Kasumi-1 (cell line): ENCODE data around the gene DIPK1A.

Source experiments
- DNase-seq, 2 experiments: peaks; one replicate each; lab custom pipeline; 2025; lab: John Stamatoyannopoulos, UW

The DIPK1A gene

GRCh38 chr1:92953491-92953890 lies 7.8 kb downstream of the DIPK1A start:
- peak in 1 of 2 experiments; percentile 20 for DNase-seq

GRCh38 chr1:92952714-92953113 lies 8.5 kb downstream of the DIPK1A start:
- no peak for DNase-seq

GRCh38 chr1:92951141-92951582 lies 10.1 kb downstream of the DIPK1A start:
- no peak for DNase-seq

GRCh38 chr1:92949937-92950817 lies 11.1 kb downstream of the DIPK1A start:
- no peak for DNase-seq

GRCh38 chr1:92948071-92948470 lies 13.2 kb downstream of the DIPK1A start:
- no peak for DNase-seq

- no peak for DNase-seq
Measured at GRCh38 chr1:92945748-92946270, 15.5 kb downstream of the DIPK1A start.

GRCh38 chr1:92944901-92945747 lies 16.1 kb downstream of the DIPK1A start:
- no peak for DNase-seq

- DNase-seq, result no peak
Measured at GRCh38 chr1:92943502-92943847, 17.8 kb downstream of the DIPK1A start.

GRCh38 chr1:92940541-92940940 lies 20.7 kb downstream of the DIPK1A start:
- no peak for DNase-seq

GRCh38 chr1:92937731-92938130 lies 23.5 kb downstream of the DIPK1A start:
- DNase-seq, result no peak

GRCh38 chr1:92936865-92937264 lies 24.4 kb downstream of the DIPK1A start:
- DNase-seq, result no peak

GRCh38 chr1:92934395-92935378 lies 26.6 kb downstream of the DIPK1A start:
- no peak for DNase-seq

- no peak for DNase-seq
Measured at GRCh38 chr1:92933459-92933858, 27.8 kb downstream of the DIPK1A start.

GRCh38 chr1:92931691-92932090 lies 29.6 kb downstream of the DIPK1A start:
- no peak for DNase-seq

GRCh38 chr1:92929461-92929860 lies 31.8 kb downstream of the DIPK1A start:
- DNase-seq, result no peak

- peak; percentile 26 to 66 for DNase-seq
Measured at GRCh38 chr1:92927870-92928269, 33.4 kb downstream of the DIPK1A start.

- DNase-seq, result no peak
Measured at GRCh38 chr1:92926873-92927272, 34.4 kb downstream of the DIPK1A start.

GRCh38 chr1:92924501-92924900 lies 36.8 kb downstream of the DIPK1A start:
- DNase-seq, result no peak

GRCh38 chr1:92923664-92924063 lies 37.6 kb downstream of the DIPK1A start:
- no peak for DNase-seq

- no peak for DNase-seq
Measured at GRCh38 chr1:92922356-92923035, 38.8 kb downstream of the DIPK1A start.
